Left ventricle myocardium inferior (tissue), 1 donor: ENCODE data around the gene KCNK3. TPM values are rescaled to one million over a fixed set of nuclear protein-coding genes. Genes with fewer than 3 reads are reported as not detected.

ENCODE experiments used
- DNase-seq: peaks from one replicate; pipeline ENCODE4 v3.0.0-alpha.2; 2020
- H3K27ac ChIP-seq: fragments of 200-600 bp; replicated peaks from 2 replicates; pipeline ENCODE4 v1.8.0; 2021
- H3K27me3 ChIP-seq: fragments of 200-600 bp; 2 replicates; pipeline ENCODE4 v1.8.0; 2021; ENCODE audit warnings: low read depth
- H3K36me3 ChIP-seq: fragments of 200-600 bp; 2 replicates; pipeline ENCODE4 v1.8.0; 2021
- H3K4me1 ChIP-seq: fragments of 200-600 bp; 2 replicates; pipeline ENCODE4 v1.8.0; 2021
- H3K4me3 ChIP-seq: fragments of 200-600 bp; 2 replicates; pipeline ENCODE4 v1.8.0; 2021; ENCODE audit warnings: mild to moderate bottlenecking, moderate library complexity
- H3K9me3 ChIP-seq: fragments of 200-600 bp; replicated peaks from 2 replicates; pipeline ENCODE4 v1.8.0; 2021
- intact Hi-C: fragments of 100-400 bp; cut with micrococcal nuclease; formaldehyde crosslinking; loops from one replicate; pipeline ENCODE4 v1.11.0; 2022
- total RNA-seq: library from RNA; stranded (reverse); fragmentation: NEBNext Ultra II Directional; extraction: Animal tissue kit (Norgen Biotek cat#: 25700); gene quantifications from one replicate; pipeline ENCODE4 v1.2.1, GENCODE V29; 2021
- TF ChIP-seq, protein P1 (sequence below): fragments of 200-600 bp; IDR thresholded peaks from 2 replicates; pipeline ENCODE4 v1.8.0; 2021; ENCODE audit warnings: antibody characterized with exemption, mild to moderate bottlenecking, borderline replicate concordance
- donor health status: DM: no; HTN: yes; CAD: no; lungs with severe emphysema.

The KCNK3 gene
- total RNA-seq, 1 donor from 2014 or later: 3.2 TPM

DNA sequence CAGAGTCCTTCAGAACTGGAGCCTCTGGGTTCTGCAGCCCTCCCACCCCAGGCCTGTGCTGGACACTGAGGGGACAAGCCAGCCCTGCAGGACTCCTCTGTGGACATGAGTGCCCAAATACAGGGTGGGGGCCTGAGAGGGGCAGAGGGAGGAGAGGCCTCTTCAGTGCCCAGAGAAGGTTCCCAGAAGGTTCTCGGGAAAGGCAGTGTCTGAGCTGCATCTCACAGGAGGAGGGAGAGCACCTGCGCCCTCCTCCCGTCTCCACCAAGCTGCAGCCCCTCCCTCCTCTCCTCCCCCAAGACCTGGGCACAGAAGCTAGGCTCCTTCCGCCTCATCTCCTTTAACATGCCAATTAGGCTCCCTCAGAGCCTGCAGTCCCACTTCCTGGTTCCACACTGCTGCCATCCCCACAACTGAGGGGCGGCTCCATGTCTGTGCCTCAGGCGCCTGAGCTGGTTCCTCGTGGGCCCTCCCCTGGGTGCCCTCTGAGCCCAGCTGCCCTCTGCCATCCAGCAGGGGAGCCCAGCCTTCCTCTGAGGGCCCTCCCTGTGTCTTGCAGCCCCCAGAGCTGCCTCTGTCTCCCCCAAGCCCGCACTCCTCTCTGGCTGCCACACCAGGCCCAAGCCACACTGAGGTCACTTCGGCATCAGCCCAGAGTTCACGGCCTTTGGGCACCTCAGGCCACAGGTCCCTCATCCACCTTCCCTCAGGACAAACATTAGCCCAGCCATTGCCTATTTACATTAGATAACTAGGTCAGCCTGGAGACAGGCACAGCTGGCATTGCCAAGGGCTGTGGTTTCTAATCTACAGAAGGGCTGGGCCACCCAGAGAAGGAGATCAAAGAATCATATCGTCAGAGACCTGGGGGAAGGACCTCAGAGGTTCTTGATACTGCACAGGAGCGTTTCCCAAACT lies 28.9 kb downstream of the KCNK3 start:
- intact Hi-C loops: no loop called here
- no peaks in the 10 kb centered on the region for H3K27me3 ChIP-seq
- TF ChIP-seq, protein P1, sequence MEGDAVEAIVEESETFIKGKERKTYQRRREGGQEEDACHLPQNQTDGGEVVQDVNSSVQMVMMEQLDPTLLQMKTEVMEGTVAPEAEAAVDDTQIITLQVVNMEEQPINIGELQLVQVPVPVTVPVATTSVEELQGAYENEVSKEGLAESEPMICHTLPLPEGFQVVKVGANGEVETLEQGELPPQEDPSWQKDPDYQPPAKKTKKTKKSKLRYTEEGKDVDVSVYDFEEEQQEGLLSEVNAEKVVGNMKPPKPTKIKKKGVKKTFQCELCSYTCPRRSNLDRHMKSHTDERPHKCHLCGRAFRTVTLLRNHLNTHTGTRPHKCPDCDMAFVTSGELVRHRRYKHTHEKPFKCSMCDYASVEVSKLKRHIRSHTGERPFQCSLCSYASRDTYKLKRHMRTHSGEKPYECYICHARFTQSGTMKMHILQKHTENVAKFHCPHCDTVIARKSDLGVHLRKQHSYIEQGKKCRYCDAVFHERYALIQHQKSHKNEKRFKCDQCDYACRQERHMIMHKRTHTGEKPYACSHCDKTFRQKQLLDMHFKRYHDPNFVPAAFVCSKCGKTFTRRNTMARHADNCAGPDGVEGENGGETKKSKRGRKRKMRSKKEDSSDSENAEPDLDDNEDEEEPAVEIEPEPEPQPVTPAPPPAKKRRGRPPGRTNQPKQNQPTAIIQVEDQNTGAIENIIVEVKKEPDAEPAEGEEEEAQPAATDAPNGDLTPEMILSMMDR: no peak
- H3K27ac ChIP-seq: peak overlapping the region; percentile 87
- H3K4me1 ChIP-seq: peaks cover 65% of the 10 kb centered on the region
- H3K36me3 ChIP-seq: no peaks in the 10 kb centered on the region
- H3K9me3 ChIP-seq: no peaks in the 10 kb centered on the region
- no peak for DNase-seq
- no peak overlapping the region for H3K4me3 ChIP-seq

DNA sequence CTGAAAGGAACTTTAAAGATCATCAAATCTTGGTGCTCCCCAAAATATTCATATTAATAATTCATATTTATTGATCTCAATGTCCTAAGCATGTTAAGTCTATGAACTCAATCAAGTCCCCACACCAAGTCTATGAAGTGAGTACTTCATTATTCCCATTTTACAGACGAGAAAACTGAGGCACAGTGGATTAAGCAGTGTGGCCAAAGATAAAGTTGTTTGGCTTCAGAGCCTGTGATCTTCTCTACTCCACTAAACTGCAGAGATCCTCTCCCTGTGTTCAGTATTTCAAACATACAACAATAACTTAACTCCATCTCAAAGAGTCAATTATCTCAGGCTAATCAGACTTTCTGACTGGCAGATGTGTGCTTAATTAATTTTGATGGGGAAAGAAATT lies 29.8 kb downstream of the KCNK3 start:
- Histone ChIP-seq H3K36me3 (no peaks in the 10 kb centered on the region), H3K9me3 (no peaks in the 10 kb centered on the region), H3K27ac (no peak overlapping the region), H3K4me1 (peaks cover 61% of the 10 kb centered on the region), H3K27me3 (peaks cover 8% of the 10 kb centered on the region), H3K4me3 (no peak overlapping the region)
- TF ChIP-seq, protein P1: no peak
- DNase-seq: no peak
- intact Hi-C loops: no loop called here

DNA sequence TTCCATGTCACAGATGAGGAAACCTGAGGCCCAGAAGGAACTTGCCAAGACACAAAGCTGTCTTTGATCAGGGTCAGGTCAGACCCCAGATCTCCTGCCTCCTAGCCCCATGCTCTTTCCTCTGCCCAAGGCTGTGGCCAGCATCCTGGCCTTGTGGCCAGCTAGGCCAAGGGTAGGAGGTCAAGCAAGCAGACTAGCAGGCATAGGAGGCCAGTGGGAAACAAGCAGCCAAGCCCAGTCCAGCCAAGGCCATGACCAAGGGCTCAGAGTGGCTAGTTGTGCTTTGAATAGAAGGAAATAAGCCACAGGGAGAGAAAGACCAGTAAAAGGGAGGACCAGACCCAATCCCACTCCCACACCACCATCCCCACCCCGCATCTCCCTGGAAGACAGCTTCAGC lies 30.4 kb downstream of the KCNK3 start:
- Histone ChIP-seq H3K27me3 (peaks cover 14% of the 10 kb centered on the region), H3K4me3 (no peak overlapping the region), H3K9me3 (no peaks in the 10 kb centered on the region), H3K27ac (peak overlapping the region; percentile 61), H3K4me1 (peaks cover 57% of the 10 kb centered on the region), H3K36me3 (no peaks in the 10 kb centered on the region)
- no peak for DNase-seq
- intact Hi-C loops: no loop called here
- TF ChIP-seq, protein P1: no peak

DNA sequence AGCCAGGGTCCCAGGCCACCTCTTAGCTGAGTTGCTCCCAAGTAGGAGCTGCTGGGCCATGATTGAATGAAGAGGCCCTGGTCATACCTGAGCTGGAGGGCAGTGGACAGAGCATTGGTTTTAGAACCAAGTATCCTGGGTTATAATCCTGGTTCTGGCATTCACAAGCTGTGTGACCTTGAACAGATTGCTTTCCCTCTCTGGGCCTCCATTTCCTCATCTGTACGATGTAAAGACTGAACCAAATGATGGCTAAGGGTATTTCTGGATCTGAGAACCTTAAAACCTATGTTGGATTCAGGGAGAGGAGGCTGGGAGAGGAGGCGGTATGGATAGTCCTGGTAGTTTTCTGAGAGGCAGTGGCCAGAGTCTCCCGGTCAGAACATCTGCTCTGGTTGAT lies 31.0 kb downstream of the KCNK3 start:
- intact Hi-C loops: no loop called here
- TF ChIP-seq, protein P1: no peak
- H3K27me3 ChIP-seq: peaks cover 19% of the 10 kb centered on the region
- H3K9me3 ChIP-seq: no peaks in the 10 kb centered on the region
- no peaks in the 10 kb centered on the region for H3K36me3 ChIP-seq
- H3K27ac ChIP-seq: peak overlapping the region; percentile 61
- no peak for DNase-seq
- no peak overlapping the region for H3K4me3 ChIP-seq
- peaks cover 57% of the 10 kb centered on the region for H3K4me1 ChIP-seq

DNA sequence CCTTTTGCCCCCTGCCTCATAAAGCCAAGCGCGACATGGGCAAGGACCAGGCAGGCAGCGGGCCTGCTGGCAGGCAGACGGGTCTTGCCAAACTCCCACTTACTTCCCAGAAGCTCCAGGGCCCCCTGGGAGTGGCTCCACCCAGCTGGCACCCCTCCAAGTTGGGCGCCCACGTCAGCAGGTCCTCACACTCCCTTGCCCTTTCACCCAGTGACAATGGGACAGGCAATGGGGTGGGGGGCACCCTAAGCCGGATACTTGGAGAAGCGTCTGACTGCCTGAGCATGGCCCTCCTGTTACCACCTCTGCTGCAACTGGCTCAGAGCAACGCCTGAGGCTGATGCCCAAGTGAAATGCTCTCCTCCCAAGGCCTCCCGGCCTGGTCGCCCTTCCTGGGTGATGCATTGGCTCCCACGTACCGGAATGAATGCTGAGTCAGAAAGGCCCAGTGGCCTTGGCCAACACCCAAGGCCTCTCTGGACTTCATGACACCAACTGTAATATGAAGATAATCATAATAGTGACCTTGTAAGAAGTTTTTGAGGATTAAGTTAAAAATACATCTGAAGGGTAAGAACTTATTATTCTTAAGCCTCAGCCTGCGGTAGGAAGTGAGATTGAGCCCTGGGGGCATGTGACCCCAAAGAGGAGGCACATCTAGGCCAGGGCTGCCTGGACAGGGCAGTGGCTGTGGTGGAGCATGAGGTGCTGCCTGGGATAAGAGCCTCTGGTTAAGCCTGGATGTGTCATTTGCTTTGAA lies 31.6 kb downstream of the KCNK3 start:
- no peaks in the 10 kb centered on the region for H3K9me3 ChIP-seq
- no peaks in the 10 kb centered on the region for H3K36me3 ChIP-seq
- TF ChIP-seq, protein P1: no peak
- H3K27me3 ChIP-seq: peaks cover 24% of the 10 kb centered on the region
- DNase-seq: peak; percentile 58
- peak overlapping the region; percentile 61 for H3K27ac ChIP-seq
- H3K4me3 ChIP-seq: no peak overlapping the region
- peaks cover 57% of the 10 kb centered on the region for H3K4me1 ChIP-seq
- intact Hi-C loops: no loop called here
